Activated naive CD4-positive, alpha-beta T cell treated with anti-CD3 and anti-CD28 coated beads for 36 hours (primary cell): Measurements from ENCODE around the gene SLC1A3. TPM values are rescaled to one million over a fixed set of nuclear protein-coding genes. Genes with fewer than 3 reads are reported as not detected.

ENCODE experiments used
- CTCF ChIA-PET: fragments of 350-600 bp; sonication (Branson Sonifier 250); formaldehyde crosslinking; loops from one replicate; lab custom pipeline; 2021; ENCODE audit warnings: antibody characterized with exemption; lab: Charles Lee
- DNase-seq: peaks from one replicate; pipeline ENCODE4 v3.0.0-alpha.2; 2020
- H3K27ac Mint-ChIP-seq: one replicate; pipeline ENCODE4 v1.8.0; 2021; ENCODE audit warnings: mild to moderate bottlenecking, mixed read lengths
- H3K27me3 Mint-ChIP-seq: one replicate; pipeline ENCODE4 v1.8.0; 2021; ENCODE audit warnings: low read depth, mixed read lengths
- H3K36me3 Mint-ChIP-seq: one replicate; pipeline ENCODE4 v1.8.0; 2021; ENCODE audit warnings: low read depth, mixed read lengths
- H3K4me1 Mint-ChIP-seq: one replicate; pipeline ENCODE4 v1.8.0; 2021; ENCODE audit warnings: low read depth, mixed read lengths
- H3K4me3 Mint-ChIP-seq: one replicate; pipeline ENCODE4 v1.8.0; 2021; ENCODE audit warnings: mild to moderate bottlenecking, moderate library complexity, mixed read lengths
- H3K9me3 Mint-ChIP-seq: one replicate; pipeline ENCODE4 v1.8.0; 2021; ENCODE audit warnings: mixed read lengths
- intact Hi-C: fragments of 100-400 bp; cut with micrococcal nuclease; formaldehyde crosslinking; loops from one replicate; pipeline ENCODE4 v1.15.1; 2023
- total RNA-seq, 2 experiments: library from RNA; stranded (reverse); gene quantifications; one replicate each; pipeline ENCODE4 v1.2.3, GENCODE V29; 2021

Gene SLC1A3
- total RNA-seq, 2 experiments from 2014 or later: 0.86 to 0.99 TPM

DNA sequence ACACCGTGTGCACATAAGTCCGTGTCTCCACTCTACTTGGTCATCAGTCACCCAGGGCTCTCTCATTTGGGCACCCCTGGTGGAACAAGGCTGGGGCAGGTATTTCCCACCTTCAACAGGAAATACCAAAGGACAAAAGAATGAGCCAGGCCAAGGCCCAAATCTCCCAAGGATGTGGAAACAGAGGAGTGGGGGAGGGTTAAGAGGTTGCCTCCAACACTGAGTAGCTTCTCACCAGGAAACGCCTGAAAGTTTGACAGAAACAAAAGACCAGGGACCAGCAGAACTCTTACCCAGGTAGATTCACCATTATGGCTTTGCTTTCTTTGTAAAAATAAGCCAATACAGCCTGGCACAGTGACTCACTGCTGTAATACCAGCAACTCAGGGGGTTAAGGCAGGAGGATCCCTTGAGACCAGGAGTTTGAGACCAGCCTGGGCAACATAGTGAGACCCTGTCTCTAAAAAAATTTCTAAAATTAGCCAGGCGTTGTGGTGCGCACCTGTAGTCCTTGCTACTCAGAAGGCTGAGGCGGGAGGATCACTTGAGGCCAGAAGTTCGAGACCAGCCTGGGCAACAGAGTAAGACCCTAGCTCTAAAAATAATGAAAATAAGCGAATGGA is 12.7 kb downstream of the SLC1A3 start:
- no peak for DNase-seq
- Mint-ChIP-seq H3K4me1 (peaks cover 3% of the 10 kb centered on the region), H3K36me3 (no peaks in the 10 kb centered on the region), H3K27ac (no peak overlapping the region), H3K4me3 (no peak overlapping the region), H3K27me3 (peaks cover 13% of the 10 kb centered on the region), H3K9me3 (no peaks in the 10 kb centered on the region)
- intact Hi-C loops: no loop called here
- CTCF ChIA-PET: no interaction called here

DNA sequence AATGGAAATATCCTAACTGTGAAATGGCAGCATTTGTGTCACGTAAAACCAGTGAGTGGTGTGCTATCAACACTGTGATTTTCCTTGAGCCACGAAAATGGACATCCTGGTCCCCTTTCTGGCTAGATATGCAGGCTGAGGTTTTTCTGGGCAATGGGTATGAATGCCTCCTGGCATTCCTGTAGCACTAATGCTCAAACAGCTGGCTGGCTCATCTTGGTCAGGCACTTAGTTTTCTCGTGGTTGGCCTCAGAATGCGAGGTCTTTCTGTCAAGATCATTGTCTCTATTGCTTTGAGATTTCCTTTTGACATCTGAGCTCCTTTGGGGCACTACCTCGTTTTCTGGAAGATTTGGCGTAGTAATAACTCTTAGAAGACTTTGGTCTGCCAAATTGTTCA is 15.6 kb downstream of the SLC1A3 start:
- intact Hi-C loops: no loop called here
- CTCF ChIA-PET: no interaction called here
- H3K4me3 Mint-ChIP-seq: no peak overlapping the region
- DNase-seq: no peak
- peaks cover 19% of the 10 kb centered on the region for H3K27me3 Mint-ChIP-seq
- no peaks in the 10 kb centered on the region for H3K36me3 Mint-ChIP-seq
- H3K4me1 Mint-ChIP-seq: peaks cover 3% of the 10 kb centered on the region
- no peak overlapping the region for H3K27ac Mint-ChIP-seq
- no peaks in the 10 kb centered on the region for H3K9me3 Mint-ChIP-seq

GRCh38 chr5:36623832-36624231 is 17.4 kb downstream of the SLC1A3 start:
- Mint-ChIP-seq H3K9me3 (no peaks in the 10 kb centered on the region), H3K4me1 (peaks cover 3% of the 10 kb centered on the region), H3K36me3 (no peaks in the 10 kb centered on the region), H3K27ac (no peak overlapping the region), H3K27me3 (peaks cover 25% of the 10 kb centered on the region), H3K4me3 (no peak overlapping the region)
- no peak for DNase-seq
- intact Hi-C loops: no loop called here
- CTCF ChIA-PET: interaction anchor here (1.4 kb wide), 1 partner anchor 67 kb away, joined by 3 read pairs; no protein-coding TSS in a partner anchor

DNA sequence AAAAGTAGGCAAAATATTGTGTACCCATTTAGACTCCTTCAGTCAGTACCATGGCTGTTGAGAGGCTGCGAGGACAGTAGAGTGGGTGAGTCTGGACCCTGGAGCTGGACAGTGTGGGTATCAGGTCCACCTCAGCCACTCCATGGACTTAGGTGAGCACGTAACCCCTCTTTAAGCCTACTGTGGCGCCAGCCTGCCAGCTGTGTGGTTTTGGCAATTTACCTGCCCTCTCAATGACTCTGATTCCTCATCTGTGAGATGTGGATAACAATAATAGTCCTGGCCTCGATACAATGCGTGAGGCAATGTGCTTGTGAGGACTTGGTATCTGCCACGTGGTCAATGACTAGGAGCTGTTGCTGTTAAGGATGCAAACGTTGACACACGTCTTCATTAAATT is 17.9 kb downstream of the SLC1A3 start:
- peaks cover 3% of the 10 kb centered on the region for H3K4me1 Mint-ChIP-seq
- H3K27me3 Mint-ChIP-seq: peaks cover 25% of the 10 kb centered on the region
- no peak overlapping the region for H3K4me3 Mint-ChIP-seq
- no peak for DNase-seq
- H3K27ac Mint-ChIP-seq: no peak overlapping the region
- intact Hi-C loops: no loop called here
- H3K36me3 Mint-ChIP-seq: no peaks in the 10 kb centered on the region
- CTCF ChIA-PET: interaction anchor here (1.4 kb wide), 1 partner anchor 66 kb away, joined by 3 read pairs; no protein-coding TSS in a partner anchor
- H3K9me3 Mint-ChIP-seq: no peaks in the 10 kb centered on the region

- Mint-ChIP-seq H3K36me3 (no peaks in the 10 kb centered on the region), H3K4me1 (peaks cover 6% of the 10 kb centered on the region), H3K9me3 (no peaks in the 10 kb centered on the region), H3K27ac (no peak overlapping the region), H3K4me3 (no peak overlapping the region), H3K27me3 (peaks cover 37% of the 10 kb centered on the region)
- no peak for DNase-seq
- intact Hi-C loops: no loop called here
- CTCF ChIA-PET: no interaction called here
Observed at GRCh38 chr5:36628695-36629094, 22.3 kb downstream of the SLC1A3 start.

GRCh38 chr5:36629729-36630128 is 23.3 kb downstream of the SLC1A3 start:
- no peak overlapping the region for H3K27ac Mint-ChIP-seq
- no peak overlapping the region for H3K4me3 Mint-ChIP-seq
- DNase-seq: no peak
- intact Hi-C loops: no loop called here
- no peaks in the 10 kb centered on the region for H3K9me3 Mint-ChIP-seq
- peaks cover 30% of the 10 kb centered on the region for H3K27me3 Mint-ChIP-seq
- CTCF ChIA-PET: interaction anchor here (0.6 kb wide), 1 partner anchor 238 kb away, joined by 3 read pairs; no protein-coding TSS in a partner anchor
- H3K36me3 Mint-ChIP-seq: no peaks in the 10 kb centered on the region
- peaks cover 3% of the 10 kb centered on the region for H3K4me1 Mint-ChIP-seq

- peaks cover 30% of the 10 kb centered on the region for H3K27me3 Mint-ChIP-seq
- CTCF ChIA-PET: no interaction called here
- H3K4me3 Mint-ChIP-seq: no peak overlapping the region
- H3K4me1 Mint-ChIP-seq: peaks cover 3% of the 10 kb centered on the region
- H3K36me3 Mint-ChIP-seq: no peaks in the 10 kb centered on the region
- no peak for DNase-seq
- intact Hi-C loops: loop anchor here (1.0 kb wide), 1 partner anchor 24 kb away; the partner anchor contains the start of gene SLC1A3
- no peaks in the 10 kb centered on the region for H3K9me3 Mint-ChIP-seq
- H3K27ac Mint-ChIP-seq: no peak overlapping the region
Observed at GRCh38 chr5:36630201-36631145, 24.1 kb downstream of the SLC1A3 start.

DNA sequence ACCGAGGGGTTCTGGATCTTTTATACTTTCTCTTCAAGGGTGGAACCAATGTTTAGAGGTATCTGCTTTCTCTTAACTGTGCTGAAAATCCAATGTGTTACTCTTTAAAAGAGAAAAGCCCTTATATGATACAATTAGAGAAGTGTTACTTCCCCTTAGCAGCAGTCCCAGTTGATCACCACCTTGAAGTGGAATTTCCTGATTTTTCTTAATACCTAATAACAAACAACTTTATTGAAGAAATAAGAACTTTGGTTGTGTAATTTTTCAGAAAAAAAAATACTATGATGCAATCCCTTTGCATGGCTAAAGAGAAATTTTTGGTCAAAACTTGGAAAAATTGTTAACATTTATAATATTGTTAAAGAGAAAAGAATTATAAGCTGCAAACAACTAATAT is 24.7 kb downstream of the SLC1A3 start:
- Mint-ChIP-seq H3K27me3 (peaks cover 27% of the 10 kb centered on the region), H3K9me3 (no peaks in the 10 kb centered on the region), H3K4me1 (peaks cover 3% of the 10 kb centered on the region), H3K27ac (no peak overlapping the region), H3K4me3 (no peak overlapping the region), H3K36me3 (no peaks in the 10 kb centered on the region)
- CTCF ChIA-PET: interaction anchor here (0.7 kb wide), 1 partner anchor 88 kb away, joined by 6 read pairs; no protein-coding TSS in a partner anchor
- intact Hi-C loops: loop anchor here (1.0 kb wide), 1 partner anchor 25 kb away; the partner anchor contains the start of gene SLC1A3
- DNase-seq: no peak

- H3K27ac Mint-ChIP-seq: no peak overlapping the region
- H3K36me3 Mint-ChIP-seq: no peaks in the 10 kb centered on the region
- no peak overlapping the region for H3K4me3 Mint-ChIP-seq
- H3K9me3 Mint-ChIP-seq: no peaks in the 10 kb centered on the region
- CTCF ChIA-PET: interaction anchor here (0.7 kb wide), 1 partner anchor 87 kb away, joined by 6 read pairs; no protein-coding TSS in a partner anchor
- intact Hi-C loops: loop anchor here (1.0 kb wide), 1 partner anchor 25 kb away; the partner anchor contains the start of gene SLC1A3
- H3K27me3 Mint-ChIP-seq: peaks cover 27% of the 10 kb centered on the region
- DNase-seq: no peak
- peaks cover 3% of the 10 kb centered on the region for H3K4me1 Mint-ChIP-seq
Observed at GRCh38 chr5:36631620-36632362, 25.4 kb downstream of the SLC1A3 start.

- CTCF ChIA-PET: no interaction called here
- Mint-ChIP-seq H3K4me1 (peaks cover 3% of the 10 kb centered on the region), H3K4me3 (no peak overlapping the region), H3K9me3 (no peaks in the 10 kb centered on the region), H3K27me3 (peaks cover 26% of the 10 kb centered on the region), H3K36me3 (no peaks in the 10 kb centered on the region), H3K27ac (no peak overlapping the region)
- no peak for DNase-seq
- intact Hi-C loops: no loop called here
Observed at GRCh38 chr5:36632363-36632664, 25.9 kb downstream of the SLC1A3 start.

DNA sequence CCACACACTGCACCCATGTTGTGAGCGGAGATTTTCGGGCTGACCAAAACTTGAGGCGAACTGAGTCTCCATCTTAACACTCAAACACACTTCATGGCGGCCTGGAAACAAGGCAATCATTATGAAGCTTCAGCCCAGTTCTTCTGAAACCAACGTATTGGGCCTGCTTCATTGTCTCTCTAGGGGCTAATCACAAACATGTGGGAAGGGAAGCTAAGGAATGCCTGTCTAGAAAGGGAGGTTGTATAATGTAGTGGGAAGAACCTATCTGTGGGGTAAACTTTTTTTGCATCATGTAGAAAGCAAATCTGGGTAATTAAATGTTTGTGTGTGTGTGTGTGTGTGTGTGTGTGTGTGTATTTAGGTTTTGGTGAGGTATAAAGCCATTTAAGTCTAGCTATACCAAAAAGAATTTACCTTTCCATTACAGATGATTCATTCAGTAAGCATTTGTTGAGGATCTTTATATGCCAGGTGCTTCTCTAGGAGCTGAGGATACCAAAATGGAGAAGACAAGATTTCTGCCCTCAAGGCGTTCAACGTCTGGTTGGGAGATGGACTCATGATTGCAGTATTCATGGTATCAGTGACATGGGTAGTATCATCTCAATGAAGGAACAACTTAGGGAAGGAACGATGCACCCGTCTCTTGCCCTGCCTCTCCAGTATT is 29.4 kb downstream of the SLC1A3 start:
- no peak overlapping the region for H3K27ac Mint-ChIP-seq
- H3K4me1 Mint-ChIP-seq: peaks cover 3% of the 10 kb centered on the region
- DNase-seq: no peak
- intact Hi-C loops: no loop called here
- CTCF ChIA-PET: interaction anchor here (0.6 kb wide), 1 partner anchor 115 kb away, joined by 3 read pairs; no protein-coding TSS in a partner anchor
- H3K9me3 Mint-ChIP-seq: no peaks in the 10 kb centered on the region
- no peak overlapping the region for H3K4me3 Mint-ChIP-seq
- H3K27me3 Mint-ChIP-seq: peaks cover 16% of the 10 kb centered on the region
- H3K36me3 Mint-ChIP-seq: no peaks in the 10 kb centered on the region
